Stimulated activated CD4-positive, alpha-beta T cell treated with anti-CD3 and anti-CD28 coated beads, Interleukin-1b, Interleukin-23, amount 100 ng/mL, for 24 hours (primary cell): Measurements from ENCODE around the gene RND2.
"Not testable (repeated sequence)": the region's sequence is repeated elsewhere in the genome, so short reads cannot be mapped to it uniquely, and the experiment has no call there.

Source experiments
- DNase-seq, 4 experiments: peaks; one replicate each; pipeline ENCODE4 v3.0.0-alpha.2; 2020; ENCODE audit warnings: low read depth in 4 of 4, low spot score in 1 of 4

The RND2 gene, protein sequence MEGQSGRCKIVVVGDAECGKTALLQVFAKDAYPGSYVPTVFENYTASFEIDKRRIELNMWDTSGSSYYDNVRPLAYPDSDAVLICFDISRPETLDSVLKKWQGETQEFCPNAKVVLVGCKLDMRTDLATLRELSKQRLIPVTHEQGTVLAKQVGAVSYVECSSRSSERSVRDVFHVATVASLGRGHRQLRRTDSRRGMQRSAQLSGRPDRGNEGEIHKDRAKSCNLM

DNA sequence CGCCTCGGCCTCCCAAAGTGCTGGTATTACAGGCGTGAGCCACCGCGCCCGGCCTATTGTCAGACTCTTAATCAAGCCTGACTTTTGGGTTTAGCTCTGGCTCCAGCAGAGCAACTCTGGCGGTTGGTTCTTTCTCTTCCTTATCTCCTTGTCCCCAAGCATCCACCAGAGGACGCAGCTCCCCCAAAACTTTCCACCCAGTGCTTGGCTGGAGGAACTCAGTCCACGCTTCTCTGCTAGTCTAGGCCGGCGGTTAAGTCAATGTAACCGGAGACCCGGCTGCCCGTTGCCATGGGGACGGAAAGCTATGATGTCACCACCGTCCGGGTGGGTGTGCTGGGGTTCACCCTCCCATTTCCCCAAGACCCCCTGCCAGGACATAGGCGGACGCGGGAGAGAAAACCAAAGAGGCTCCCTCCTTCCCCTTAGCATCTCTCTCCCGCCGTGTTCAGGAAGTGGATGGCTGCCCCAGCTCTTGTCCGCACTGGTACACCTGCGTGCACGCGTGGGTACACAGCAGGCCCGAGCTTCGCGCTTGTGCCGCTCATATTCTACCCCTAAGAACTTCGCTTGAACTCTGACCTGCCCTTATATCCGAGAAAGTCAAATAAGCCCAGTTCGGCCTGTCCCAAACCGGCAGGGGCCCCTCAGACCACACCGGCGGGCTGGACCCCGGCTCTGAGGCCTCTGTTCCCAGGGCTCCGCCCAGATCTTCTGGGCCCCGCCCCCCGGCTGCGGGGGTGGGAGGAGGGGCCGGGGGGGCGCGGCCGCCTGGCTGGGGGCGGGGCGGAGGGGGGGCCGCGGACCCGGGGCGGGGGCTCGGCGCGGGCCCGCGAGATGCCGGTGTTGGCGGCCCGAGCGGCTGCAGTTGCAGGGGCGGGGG lies at the start of gene RND2:
RND2 (plus strand) TSS at position 825 of the 883 bp plus-strand sequence. CDS start 117 bp downstream, outside the sequence.
- DNase-seq: peak; percentile 54 to 62 (median 60)

DNA sequence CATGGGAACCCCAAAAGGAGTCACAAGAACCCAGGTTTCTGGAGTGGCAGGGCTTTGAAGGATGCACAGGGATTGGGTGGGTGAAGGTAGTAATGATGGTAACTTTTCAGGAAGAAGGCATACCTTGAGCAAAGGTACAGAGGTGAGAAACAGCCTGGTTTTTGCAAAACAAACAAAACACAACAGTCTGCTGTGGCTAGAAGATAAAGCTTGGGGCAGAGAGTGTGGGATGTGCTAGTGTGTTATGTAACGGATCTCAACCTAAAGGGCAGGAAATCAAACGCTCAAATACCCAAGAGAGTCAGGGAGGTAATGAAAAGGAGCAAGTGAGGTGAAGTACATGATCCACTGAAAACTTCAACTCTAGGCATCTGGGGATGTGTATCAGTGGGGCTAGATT lies 49.8 kb upstream of the RND2 start:
- DNase-seq: no peak

DNA sequence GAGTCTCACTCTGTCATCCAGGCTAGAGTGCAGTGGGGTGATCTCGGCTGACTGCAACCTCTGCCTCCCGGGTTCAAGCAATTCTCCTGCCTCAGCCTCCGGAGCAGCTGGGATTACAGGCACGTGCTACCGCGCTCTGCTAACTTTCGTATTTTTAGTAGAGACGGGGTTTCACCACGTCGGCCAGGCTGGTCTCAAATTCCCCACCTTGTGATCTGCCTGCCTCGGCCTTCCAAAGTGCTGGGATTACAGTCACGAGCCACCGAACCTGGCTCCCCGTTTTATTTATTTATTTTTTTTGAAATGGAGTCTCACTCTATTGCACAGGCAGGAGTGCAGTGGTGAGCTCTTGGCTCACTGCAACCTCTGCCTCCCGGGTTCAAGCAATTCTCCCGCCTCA lies 49.3 kb upstream of the RND2 start:
- not testable (repeated sequence) for DNase-seq

DNA sequence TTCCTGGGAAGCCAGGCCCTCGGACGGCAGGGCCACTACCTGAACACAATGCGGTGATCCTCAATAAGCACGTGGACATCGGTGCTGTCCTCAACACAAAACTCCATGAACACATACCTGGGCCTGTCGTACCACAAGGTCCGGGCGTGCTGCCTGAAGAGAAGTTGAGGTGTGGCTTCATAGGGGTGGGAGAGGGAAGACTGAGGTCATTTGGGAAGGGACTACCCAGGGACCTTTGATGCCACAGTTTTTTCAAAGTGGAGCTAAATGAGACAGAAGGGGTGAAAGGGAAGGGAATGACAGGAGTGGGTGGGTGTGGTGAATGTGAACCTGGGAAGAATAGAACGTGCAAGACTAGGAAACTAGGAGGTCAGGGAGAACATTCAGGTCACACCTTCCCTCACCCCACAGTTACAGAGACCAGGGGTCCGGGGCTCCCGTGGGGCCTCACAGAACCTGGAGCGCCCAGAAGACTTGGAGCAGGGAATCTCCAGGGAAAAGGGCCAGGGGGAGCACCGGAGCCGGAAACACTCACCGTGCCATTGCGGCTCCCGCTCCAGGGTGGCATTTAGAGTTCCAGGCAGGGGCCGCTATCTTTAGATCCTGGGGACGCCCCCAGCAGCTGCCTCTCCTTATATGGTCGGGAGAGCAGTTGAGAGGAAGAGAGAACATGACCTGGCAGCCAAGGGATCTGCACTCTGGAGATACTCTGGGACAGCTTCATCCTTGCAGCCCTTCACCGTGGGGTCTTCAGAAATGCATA lies 45.3 kb upstream of the RND2 start, which contains the start of gene PTGES3L:
PTGES3L (minus strand) TSS at position 570 of the 763 bp plus-strand sequence; CDS start at position 543, 27 bp downstream.
- no peak for DNase-seq

DNA sequence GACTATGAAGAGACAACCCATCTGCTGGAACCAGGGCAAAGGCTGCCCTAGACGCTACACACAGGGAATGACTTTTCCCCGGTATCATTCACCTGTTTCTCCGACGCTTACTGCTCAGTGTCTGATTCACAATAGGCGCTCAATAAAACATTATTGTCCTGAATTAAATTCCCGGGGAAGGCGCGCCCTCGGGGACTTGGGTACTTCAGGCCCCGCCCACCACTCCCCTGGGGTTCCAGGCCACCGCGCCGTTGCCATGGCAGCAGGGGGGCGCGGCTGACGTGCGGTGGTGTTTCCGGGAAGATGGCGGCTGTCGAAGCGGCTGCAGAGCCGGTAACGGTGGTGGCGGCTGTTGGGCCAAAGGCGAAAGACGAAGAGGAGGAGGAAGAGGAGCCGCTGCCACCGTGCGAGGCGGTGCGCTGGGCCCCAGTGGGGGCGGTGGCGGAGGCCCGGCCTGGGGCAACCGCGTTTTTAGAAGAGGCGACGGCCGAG lies 44.7 kb upstream of the RND2 start, which contains the start of gene RUNDC1:
RUNDC1 (plus strand) TSS at position 292 of the 492 bp plus-strand sequence; CDS start at position 304, 12 bp downstream.
- peak; percentile 82 to 92 (median 88) for DNase-seq

DNA sequence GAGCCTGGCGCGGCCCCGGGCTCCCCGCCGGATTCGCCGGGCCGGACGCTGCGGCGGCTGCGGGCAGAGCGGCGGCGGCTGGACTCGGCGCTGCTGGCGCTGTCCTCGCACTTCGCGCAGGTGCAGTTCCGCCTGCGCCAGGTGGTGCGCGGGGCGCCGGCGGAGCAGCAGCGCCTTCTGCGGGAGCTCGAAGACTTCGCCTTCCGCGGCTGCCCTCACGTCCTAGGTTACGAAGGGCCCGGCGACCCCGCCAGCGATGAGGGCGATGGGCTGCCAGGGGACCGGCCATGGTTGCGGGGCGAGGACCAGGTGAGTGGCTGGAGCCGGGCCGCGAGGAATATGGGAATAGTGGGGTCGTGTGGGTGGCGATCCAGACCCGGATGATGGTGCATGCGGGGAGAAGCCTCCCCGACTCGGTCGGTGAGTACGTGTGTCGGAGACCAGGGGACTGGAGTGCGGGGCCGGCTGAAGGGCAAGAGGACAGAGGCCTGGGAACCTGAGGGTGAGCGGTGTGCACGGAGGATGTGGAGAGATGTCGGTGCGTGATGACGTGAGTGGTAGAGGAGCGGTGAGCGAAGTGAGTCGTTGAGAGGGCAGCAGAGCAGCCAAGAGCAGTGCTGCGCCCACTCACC lies 44.1 kb upstream of the RND2 start:
- peak in 3 of 4 experiments; percentile 30 to 64 (median 55) for DNase-seq

DNA sequence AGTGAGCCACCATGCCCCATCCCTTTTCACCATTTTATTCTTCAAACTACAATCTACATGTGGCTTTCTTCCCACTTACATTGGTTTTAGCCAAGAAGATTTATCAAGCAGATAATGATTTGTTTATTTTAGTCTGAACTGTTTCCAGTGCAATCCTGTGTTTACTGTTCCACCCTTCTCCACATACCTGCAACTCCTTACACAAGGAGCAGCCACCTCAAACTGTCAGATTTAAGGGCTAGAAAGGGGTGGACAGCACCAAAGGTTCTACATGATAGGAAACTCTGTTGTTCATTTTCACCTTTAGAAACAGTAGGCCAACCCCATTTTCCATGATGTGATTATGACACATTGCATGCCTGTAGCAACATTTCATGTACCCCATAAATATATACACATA lies 42.8 kb upstream of the RND2 start:
- DNase-seq: no peak

DNA sequence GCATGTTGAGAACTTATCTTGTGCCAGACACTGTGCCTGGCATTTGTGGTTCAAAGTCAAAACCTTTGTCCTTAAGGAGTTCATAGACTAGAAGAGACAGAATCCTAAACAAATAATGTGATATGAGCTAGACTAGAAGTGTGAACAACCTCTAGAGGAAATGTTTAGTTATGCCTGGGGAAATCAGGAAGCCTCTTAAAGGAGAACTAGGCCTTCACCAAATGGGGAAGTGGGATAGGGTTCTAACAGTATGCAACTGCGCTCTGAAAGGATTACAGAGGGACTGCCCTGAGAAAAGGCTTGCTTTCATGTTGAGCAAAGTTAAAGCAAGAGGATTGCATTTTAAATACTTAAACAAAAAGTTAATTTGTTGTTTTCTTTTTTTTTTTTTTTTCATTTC lies 39.8 kb upstream of the RND2 start:
- no peak for DNase-seq

DNA sequence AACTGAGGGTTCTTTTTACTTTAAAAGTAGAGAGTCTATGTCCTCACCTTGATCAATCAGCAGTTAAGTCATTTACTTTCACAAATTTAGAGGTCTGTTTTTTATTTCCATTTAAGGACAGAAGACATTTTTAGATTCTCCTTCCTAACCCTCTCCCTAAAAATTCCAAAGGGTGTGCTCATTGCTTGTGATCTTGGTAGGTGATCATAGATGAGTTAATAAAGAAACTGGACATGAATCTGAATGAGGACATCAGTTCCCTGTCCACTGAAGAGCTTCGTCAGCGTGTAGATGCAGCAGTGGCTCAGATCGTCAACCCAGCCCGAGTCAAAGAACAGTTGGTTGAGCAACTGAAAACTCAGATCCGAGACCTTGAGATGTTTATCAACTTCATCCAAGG lies 35.9 kb upstream of the RND2 start:
- DNase-seq: no peak

DNA sequence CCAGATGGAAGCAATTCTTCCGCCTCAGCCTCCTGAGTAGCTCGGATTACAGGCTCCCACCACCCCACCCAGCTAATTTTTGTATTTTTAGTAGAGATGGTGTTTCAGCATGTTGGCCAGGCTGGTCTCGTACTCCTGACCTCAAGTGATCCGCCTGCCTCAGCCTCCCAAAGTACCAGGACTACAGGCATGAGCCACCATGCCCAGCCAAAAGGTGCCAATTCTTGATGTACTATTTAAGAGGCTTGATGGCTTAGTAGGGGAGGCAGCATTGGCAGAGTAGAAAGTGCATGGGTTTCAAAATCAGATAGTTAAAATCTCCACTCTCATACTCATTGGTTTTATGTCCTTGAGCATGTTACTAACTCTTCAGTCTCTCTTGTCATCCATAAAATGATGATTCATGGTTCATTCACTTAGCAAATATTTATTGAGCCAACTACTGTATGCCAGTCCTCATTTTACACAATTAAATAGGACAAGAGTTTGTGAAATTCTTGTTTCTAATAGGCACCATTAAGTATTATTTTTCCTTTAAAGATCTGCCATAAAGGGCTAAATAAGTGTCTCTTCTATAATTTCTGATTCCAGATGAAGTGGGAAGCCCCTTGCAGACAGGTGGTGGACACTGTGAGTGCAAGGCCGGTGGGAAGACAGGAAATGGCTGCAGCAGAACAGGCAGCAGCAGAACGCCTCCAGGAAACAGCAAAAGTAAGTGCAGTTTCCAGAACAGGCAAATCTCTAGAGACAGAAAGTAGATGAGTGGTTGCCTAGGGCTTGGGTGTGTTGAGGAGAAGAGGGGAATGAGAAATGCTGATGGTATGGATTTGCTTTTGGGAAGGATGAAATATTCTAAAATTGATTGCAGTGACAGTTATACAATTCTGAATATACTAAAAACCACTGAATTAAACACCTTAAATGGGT lies 35.0 kb upstream of the RND2 start:
- DNase-seq: no peak

DNA sequence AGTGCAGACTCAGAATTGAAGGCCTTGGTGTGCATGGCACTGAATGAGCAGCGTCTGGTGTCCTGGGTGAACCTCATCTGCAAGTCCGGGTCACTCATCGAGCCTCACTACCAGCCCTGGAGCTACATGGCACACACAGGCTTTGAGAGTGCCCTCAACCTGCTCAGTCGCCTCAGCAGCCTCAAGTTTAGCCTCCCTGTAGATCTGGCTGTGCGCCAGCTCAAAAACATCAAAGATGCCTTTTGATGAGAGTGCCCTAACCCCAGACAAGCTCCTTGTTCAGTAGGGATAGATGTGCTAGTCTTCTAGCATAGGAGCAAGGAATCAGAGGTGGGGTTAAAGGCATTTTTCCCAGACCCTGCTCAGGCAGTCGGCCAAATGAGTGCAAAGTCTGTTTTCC lies 33.6 kb upstream of the RND2 start:
- no peak for DNase-seq

DNA sequence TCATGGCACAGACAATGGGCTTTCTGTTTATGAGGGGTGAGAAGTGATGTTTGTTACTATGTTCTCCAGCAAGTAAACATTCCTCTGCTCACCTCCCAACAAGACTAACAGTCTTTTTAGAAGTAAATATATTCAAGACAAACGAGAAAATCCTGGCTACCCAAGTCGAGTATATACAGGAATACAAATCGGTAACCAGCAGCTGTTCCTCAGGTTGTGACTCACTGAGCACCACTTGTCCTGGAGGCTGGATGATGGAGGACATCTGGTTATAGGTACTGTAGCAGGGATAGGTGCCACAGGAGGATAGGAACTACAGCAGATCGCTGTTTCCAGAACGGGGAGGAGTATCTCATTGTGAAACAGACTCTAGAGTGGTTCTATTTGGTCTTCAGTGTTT lies 32.2 kb upstream of the RND2 start:
- no peak for DNase-seq

DNA sequence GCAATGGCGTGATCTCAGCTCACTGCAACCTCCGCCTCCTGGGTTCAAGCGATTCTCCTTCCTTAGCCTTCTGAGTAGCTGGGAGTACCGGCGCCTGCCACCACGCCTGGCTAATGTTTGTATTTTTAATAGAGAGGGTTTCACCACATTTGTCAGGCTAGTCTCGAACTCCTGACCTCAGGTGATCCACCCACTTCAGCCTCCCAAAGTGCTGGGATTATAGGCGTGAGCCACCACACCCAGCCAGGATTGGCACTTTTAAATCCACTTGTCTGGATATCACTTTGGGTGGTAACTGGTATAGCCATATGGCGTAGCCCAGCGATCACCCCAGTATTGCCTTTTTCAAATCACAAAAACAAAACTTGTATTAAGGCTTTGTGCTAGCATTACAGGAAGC lies 31.1 kb upstream of the RND2 start:
- DNase-seq: not testable (repeated sequence)

DNA sequence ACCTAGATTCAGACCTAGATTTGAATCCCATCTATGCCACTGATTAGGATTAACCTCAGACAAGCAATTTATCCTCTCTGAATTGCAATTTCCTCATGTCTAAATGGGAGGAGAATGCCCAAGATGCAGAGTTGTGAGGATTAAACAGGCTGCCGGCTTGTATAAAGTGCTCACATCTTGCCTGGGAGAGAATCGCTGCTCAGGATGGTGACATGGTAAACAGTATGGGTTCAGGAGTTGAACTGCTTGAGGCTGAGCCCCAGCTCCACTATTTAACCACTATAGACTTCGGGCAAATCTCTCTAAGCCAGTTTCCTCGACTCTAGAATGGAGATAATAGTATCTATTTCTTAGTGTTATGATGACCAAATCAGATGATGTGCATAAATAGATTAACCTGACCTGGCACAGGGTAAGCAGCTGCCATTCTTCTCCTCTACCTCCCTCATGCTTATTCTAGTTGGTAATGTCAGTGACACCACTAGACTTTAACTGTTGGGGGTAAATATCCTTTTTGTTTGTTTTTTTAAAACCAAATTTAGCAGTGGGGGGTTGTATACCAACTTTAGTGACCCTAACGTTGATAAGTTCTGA lies 27.5 kb upstream of the RND2 start:
- no peak for DNase-seq

DNA sequence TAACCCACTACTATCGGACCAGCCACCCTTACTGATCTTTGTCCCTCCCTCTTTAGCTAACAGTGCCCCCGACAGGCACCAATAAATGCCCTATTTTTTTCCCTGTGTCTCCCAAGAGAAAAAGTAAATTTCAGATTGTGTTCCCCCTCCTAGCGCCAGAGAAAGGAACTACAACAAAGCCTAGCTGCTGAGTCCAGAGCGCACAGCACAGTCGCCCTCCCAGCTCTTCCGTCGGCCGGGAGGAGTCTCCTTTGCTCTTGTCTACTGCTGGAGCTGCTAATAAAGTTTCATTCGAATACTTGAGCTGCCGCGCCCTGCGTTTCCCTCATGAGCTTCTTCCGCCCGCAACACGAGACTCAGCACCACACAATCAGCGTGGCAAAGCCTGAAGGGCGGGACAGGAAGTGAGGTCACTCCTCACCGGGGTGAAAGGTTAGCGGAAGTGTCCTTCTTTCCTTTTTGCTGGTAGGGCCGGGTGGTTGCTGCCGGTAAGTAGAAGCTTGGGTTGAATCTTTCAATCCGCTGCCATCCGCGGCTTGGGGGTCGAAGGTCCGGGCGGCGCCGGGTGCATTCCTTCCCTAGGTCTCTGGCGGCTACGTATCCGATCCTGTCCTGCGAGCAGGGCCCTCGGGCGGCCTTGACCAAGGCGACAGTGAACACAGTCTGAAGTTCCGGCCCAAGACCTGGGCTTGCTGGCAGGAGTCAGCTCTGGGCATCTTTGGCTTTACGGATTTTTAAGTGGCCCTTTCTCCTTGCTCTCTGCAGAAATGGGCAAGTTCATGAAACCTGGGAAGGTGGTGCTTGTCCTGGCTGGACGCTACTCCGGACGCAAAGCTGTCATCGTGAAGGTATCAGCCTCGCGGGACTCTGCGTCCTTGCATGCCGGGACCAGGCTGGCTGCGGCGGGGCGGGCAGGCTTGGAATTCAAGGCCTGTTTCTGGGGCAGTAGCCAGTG lies 26.8 kb upstream of the RND2 start, which contains the start of gene RPL27:
RPL27 (plus strand) TSS at position 436 of the 955 bp plus-strand sequence; CDS start at position 768, 332 bp downstream.
- peak; percentile 91 to 94 (median 92) for DNase-seq

DNA sequence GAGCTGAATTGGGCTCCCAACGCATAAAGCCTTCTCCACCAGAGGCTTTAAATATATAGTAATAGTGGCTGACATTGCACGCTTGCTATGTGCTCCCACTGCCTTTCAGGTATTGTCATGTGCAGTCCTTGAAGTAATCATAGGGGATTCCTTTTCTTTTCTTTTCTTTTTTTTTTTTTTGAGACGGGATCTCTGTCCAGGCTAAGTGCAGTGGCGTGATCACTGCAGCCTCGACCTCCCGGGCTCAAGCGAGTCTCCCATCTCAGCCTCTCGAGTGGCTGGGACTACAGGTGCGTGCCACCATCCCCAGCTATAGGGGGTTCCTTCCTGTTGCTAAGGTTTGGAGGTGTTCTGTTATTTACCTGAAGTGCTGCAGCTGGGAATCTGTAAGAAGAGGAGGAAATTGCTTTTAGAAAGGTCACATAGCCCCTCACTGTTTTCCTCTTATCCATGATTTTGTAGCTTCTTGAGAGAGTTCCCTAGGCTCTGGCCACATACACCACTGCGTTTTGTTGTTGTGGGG lies 26.0 kb upstream of the RND2 start:
- DNase-seq: no peak

DNA sequence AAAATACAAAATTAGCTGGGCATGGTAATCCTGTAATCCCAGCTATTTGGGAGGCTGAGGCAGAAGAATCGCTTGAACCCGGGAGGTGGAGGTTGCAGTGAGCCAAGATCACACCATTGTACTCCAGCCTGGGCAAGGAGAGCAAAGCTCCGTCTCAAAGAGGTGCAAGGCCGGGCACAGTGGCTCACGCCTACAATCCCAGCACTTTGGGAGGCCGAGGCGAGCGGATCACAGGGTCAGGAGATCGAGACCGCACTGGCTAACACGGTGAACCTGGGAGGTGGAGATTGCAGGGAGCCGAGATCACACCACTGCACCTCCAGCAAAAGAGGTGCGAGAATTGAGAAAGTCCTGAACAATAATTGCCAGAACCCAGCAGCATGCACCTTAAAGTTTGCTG lies 24.1 kb upstream of the RND2 start:
- DNase-seq: not testable (repeated sequence)
